Chondrocyte (in vitro differentiated cells): ENCODE measurements around the gene CFL2. TPM values are rescaled to one million over a fixed set of nuclear protein-coding genes. Genes with fewer than 3 reads are reported as not detected.

Experiments
- DNase-seq: peaks from one replicate; pipeline ENCODE4 v3.0.0; 2021; ENCODE audit warnings: mixed read lengths, low spot score
- H3K27ac Mint-ChIP-seq: one replicate; pipeline ENCODE4 v1.8.0; 2021; ENCODE audit warnings: mild to moderate bottlenecking, moderate library complexity, mixed read lengths; ENCODE audit not compliant: unreplicated experiment
- H3K27me3 Mint-ChIP-seq: 2 replicates; pipeline ENCODE4 v1.8.0; 2021; ENCODE audit warnings: low read depth, mixed read lengths
- H3K36me3 Mint-ChIP-seq: 2 replicates; pipeline ENCODE4 v1.8.0; 2021; ENCODE audit warnings: low read depth, mixed read lengths
- H3K4me1 Mint-ChIP-seq: 2 replicates; pipeline ENCODE4 v1.8.0; 2021; ENCODE audit warnings: low read depth, mild to moderate bottlenecking, mixed read lengths
- H3K4me3 Mint-ChIP-seq: one replicate; pipeline ENCODE4 v1.8.0; 2021; ENCODE audit warnings: mild to moderate bottlenecking, moderate library complexity, mixed read lengths; ENCODE audit not compliant: unreplicated experiment
- H3K9me3 Mint-ChIP-seq: 2 replicates; pipeline ENCODE4 v1.8.0; 2021; ENCODE audit warnings: low read depth, mixed read lengths
- long read RNA-seq: library from polyadenylated mRNA; stranded (forward); transcript quantifications from one replicate; pipeline ENCODE4 v2.0.0, GENCODE V29; 2021
- total RNA-seq: library from RNA; stranded (reverse); gene quantifications from 3 replicates; pipeline ENCODE4 v1.2.1, GENCODE V29; 2021
- TF ChIP-seq, protein P1 (sequence below): fragments of 200-600 bp; sonication (generic); IDR thresholded peaks from 2 replicates; pipeline ENCODE4 v1.5.0; 2021; ENCODE audit warnings: antibody characterized with exemption, mild to moderate bottlenecking, moderate library complexity

The CFL2 gene
- 58.1 to 84.5 TPM (median 77.2 TPM) in 3 replicates for total RNA-seq
- long read RNA-seq, full-length matches to known transcripts, result 89 of 93 reads
- long read RNA-seq, partial matches to known transcripts, result 1 of 93 reads
- long read RNA-seq, other reads (novel, unspliced or antisense), result 3 of 93 reads

DNA sequence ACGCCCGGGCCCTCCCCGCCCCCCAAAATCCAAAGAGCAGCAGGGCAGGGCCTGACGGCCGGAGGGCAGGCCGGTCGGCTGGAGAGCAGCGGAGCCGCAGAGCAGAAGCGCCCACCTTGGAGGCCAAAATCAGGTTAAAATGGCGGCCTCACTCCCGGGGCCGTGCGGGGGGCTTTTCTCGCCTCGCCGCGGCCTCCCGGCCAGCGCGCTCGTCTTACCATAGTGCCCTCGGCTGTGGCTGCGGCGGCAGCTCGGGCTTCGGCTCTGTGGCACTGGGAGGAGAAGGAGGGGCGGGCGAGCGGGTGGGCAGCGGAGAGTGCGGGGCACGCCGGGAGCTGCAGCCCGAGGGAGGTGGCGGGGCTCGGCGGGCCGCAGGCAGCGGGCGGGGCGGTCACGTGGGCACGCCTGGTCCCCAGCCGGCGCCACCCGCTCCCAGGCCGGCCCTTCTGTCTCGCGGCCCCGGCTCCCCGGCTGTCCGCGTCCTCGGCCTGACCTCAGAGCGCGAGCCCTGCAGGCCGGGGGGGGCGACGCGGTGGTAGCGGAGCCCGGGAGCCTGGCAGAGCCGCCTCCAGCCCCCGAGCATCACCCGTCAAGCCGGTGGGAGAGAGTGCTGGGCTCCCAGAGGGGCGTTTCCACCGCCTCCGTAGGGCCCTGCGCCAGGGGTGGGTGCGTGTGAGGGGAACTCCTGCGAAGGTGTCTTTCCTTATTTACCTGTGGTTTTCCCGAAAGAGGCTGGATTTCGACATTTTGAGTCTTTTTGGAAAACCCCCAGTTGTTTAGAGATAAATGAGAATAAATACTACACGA lies at the start of gene CFL2:
Gene CFL2 (minus strand): TSS at position 274 of the 807 bp plus-strand sequence. CDS start 53 bp downstream, at position 221.
- no peak for DNase-seq
- Mint-ChIP-seq H3K9me3 (no peaks in the 10 kb centered on the region), H3K27ac (peak within 1 kb of the TSS; percentile 94), H3K4me3 (peak within 1 kb of the TSS; percentile 92), H3K27me3 (no peaks in the 10 kb centered on the region), H3K4me1 (peaks cover 55% of the 10 kb centered on the region), H3K36me3 (peaks cover 3% of the 10 kb centered on the region)
- TF ChIP-seq, protein P1, sequence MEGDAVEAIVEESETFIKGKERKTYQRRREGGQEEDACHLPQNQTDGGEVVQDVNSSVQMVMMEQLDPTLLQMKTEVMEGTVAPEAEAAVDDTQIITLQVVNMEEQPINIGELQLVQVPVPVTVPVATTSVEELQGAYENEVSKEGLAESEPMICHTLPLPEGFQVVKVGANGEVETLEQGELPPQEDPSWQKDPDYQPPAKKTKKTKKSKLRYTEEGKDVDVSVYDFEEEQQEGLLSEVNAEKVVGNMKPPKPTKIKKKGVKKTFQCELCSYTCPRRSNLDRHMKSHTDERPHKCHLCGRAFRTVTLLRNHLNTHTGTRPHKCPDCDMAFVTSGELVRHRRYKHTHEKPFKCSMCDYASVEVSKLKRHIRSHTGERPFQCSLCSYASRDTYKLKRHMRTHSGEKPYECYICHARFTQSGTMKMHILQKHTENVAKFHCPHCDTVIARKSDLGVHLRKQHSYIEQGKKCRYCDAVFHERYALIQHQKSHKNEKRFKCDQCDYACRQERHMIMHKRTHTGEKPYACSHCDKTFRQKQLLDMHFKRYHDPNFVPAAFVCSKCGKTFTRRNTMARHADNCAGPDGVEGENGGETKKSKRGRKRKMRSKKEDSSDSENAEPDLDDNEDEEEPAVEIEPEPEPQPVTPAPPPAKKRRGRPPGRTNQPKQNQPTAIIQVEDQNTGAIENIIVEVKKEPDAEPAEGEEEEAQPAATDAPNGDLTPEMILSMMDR, result no peak

DNA sequence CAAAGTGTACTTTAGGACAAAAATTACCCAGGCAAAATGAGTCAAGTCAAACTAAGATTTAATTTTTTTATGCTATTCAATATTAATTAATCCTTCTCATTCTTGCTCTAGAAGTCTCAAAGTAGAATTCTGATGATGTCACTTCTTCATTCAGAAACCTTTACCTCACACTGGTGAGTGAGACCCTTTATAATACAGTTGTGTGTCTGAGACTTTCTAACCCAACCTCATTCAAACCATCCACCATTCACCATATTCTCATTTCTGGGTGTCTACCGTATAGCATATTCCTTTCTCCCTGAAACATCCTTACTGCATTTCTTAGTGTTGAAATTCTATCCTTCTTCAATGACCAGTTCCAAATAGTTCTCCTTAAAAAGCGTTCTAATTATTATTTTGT lies 40.8 kb upstream of the CFL2 start:
- Mint-ChIP-seq H3K27me3 (no peaks in the 10 kb centered on the region), H3K9me3 (no peaks in the 10 kb centered on the region)
- TF ChIP-seq, protein P1, result no peak

DNA sequence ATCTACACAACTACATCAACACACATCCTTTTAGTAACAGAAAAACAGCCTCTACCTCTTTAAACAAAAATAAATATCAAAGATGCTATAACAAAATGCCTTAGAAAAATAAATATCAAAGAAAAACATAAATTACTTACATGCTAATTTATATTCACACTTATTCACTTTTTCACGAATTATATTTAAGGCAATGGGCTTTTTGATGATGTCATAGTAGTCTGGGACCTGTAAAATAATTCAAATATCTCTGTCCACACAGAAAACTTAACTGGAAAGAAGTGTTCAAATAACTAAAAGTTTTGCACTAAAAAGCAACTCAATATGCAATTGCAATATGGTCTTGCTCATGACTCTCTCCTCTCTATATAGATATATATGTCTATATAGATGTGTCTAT lies 40.3 kb upstream of the CFL2 start:
- no peak for DNase-seq
- TF ChIP-seq, protein P1, result no peak
- Mint-ChIP-seq H3K36me3 (peaks cover 10% of the 10 kb centered on the region), H3K9me3 (no peaks in the 10 kb centered on the region), H3K4me1 (peaks cover 10% of the 10 kb centered on the region), H3K4me3 (no peak overlapping the region), H3K27ac (no peak overlapping the region), H3K27me3 (no peaks in the 10 kb centered on the region)

More for the DNA sequence above, 40.8 kb upstream of the CFL2 start:
- Mint-ChIP-seq H3K36me3 (peaks cover 12% of the 10 kb centered on the region), H3K27ac (no peak overlapping the region), H3K4me3 (no peak overlapping the region), H3K4me1 (peaks cover 7% of the 10 kb centered on the region)
- DNase-seq, result no peak

DNA sequence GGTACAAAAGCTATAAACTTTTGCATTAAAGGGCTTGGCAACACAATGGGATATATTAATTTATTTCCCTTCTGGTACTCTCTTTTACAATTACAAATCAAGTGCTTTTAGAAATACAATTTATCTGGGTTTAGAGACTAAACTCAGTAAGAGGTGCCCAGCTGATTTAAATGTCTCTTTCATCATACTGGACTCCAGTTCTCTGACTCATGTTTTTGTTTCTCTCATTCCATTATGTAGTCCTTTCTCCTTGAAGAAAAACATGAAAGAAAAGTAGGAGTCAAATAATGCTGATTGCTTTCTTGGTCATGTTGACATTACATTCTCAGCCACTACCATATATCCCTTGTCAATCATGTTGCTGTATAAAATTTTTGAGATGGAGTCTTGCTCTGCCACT lies 36.3 kb upstream of the CFL2 start:
- no peaks in the 10 kb centered on the region for H3K9me3 Mint-ChIP-seq
- no peak overlapping the region for H3K4me3 Mint-ChIP-seq
- DNase-seq, result no peak
- H3K4me1 Mint-ChIP-seq, result peaks cover 10% of the 10 kb centered on the region
- TF ChIP-seq, protein P1, result no peak
- peaks cover 5% of the 10 kb centered on the region for H3K36me3 Mint-ChIP-seq
- H3K27me3 Mint-ChIP-seq, result no peaks in the 10 kb centered on the region
- peak overlapping the region; percentile 22 for H3K27ac Mint-ChIP-seq

DNA sequence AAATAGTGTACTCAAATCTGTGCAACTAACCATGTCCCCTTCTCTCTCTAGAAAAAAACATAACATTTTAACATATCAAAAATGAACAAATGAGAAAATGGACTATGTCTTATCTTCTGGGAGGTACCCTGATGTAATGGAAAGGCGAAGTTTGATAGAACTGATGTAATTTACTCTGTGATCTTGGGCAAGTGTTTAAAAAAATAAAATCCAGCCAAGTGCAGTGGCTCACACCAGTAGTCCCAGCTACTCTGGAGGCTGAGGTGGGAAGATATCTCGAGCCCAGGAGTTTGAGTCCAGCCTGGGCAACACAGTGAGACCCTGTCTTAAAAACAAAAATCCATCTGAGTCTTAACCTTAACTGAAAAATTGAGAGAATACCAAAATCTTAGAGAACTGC lies 35.8 kb upstream of the CFL2 start:
- Mint-ChIP-seq H3K27ac (peak overlapping the region; percentile 4), H3K4me3 (no peak overlapping the region), H3K9me3 (no peaks in the 10 kb centered on the region), H3K4me1 (peaks cover 10% of the 10 kb centered on the region), H3K27me3 (no peaks in the 10 kb centered on the region), H3K36me3 (peaks cover 3% of the 10 kb centered on the region)
- no peak for DNase-seq
- TF ChIP-seq, protein P1, result no peak
